NOMO-1 (cell line): ENCODE data around the gene INCA1.
A peak's percentile ranks its signal among the peaks of the same experiment; 100 is the strongest.

ENCODE experiments used
- DNase-seq, 2 experiments: peaks; one replicate each; lab custom pipeline; 2025; ENCODE audit not compliant: unreplicated experiment in 2 of 2; lab: John Stamatoyannopoulos, UW

INCA1 gene

DNA sequence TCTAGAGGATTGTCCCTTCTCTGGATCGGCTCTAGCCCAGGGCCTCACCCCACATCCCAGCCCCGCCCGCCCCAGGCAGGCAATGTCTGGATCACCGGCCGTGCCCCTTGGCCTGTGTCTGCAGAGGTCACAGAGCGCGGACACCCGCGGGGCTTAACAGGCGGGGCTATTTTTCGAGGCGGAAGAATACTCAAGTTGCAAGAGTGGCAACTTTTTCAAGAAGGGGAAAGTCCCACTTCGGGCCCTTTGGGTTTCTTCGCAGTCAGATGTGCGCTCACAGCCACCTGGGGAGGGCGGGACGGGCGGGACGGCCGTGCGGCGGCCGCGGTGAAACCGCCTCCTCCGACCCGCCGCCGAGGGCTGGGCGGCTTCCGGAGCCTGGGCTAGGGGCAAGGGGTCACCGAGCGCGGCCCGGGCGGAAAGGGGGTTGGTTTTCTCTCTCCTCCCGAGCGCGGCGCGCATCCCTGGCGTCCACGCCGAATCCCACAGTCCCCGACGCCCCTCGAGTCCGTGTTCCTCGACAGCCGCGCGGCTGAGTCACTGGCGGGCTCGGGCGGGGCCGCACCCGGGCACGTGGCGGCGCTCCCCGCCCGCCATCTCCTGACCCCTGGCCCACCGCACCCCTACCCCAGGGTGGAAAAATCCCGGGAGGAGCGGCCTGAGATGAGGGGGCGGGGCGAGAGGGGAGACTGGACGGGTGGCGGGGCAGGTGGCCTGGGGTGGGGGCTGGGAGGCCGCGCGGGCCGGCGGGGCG, 47.8 kb downstream of the INCA1 start:
- peak; percentile 62 to 75 for DNase-seq

DNA sequence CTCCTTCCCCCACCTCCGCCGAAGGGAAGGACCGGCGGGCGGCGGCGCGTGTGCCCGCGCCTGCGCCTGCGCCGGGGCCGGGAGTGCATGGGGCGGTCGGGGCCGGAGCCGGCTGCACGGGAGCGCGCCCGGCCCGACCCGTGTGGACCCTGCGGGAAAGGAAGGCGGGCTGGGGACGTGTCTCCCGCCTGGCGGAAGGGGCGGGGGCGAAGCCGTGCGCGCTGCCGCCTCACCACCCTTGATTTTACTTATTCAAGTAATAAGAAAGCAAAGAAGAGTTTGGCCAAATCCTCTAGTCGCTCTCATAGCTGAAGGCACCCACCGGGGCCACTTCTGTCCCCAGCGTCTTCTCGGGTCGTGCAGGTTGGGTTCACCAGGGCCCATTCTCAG, 48.4 kb downstream of the INCA1 start:
- peak; percentile 88 to 90 for DNase-seq

- DNase-seq: peak; percentile 93 to 97
These were observed 49.0 kb downstream of the INCA1 start, which contains the start of gene PFN1 for GRCh38 chr17:4948166-4948930. TSS of gene PFN1 (minus strand) at chr17:4948530. CDS start at chr17:4948394, 136 bp downstream.

- peak in 1 of 2 experiments; percentile 45 for DNase-seq
These were observed 49.7 kb downstream of the INCA1 start for GRCh38 chr17:4947411-4948165.

- DNase-seq: peak; percentile 30 to 35
These were observed 50.3 kb downstream of the INCA1 start for GRCh38 chr17:4947010-4947410.

- DNase-seq: peak in 1 of 2 experiments; percentile 15
These were observed 50.9 kb downstream of the INCA1 start for GRCh38 chr17:4946312-4946976.

DNA sequence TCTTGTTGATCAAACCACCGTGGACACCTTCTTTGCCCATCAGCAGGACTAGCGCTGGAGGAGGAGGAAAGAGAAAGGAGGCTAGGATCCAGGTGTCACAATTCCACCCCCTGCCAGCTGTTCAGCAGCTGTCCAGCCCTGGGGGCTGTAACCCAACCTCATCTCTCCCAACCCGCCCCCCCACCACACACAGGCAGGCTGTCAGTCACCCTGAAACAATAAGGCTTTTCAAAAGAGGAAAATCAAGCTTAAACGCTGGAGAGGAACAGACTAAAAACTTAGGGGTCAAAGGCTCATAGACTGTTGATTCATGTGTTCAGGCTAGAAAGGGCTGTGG, 51.4 kb downstream of the INCA1 start:
- no peak for DNase-seq

DNA sequence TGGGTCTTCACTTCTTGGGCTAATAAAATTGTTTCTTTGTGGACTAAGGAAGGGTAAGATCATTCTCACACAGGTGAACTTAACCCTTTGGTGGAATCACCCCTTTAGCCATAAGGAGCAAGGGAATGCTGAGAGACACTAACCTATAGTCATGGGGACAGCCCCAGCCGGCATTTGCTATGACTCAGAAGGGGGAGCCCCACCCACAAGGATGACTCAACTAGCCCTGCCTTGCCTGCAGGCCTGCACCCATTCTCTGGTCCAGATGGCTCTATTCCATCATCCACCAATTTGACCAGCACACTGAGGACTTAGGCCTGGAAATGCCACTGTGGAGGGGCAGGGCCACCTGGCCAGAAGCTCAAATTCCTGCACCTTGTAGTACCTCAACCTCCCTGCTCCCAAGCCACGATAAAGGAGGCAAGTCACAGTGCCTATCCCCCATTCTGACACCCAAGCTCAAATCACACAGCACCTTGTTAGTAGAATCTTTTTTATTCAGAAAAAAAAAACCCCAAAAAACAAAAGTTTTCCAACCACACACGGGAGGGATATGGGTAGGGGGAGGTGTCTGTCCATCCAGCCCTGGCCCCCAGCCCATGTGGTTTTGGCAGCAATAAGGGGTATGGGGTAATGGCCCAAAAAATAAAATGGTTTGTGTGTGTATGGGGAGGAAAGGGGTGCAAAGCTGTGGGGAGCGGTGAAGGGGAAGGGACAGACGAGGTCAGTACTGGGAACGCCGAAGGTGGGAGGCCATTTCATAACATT, 52.0 kb downstream of the INCA1 start:
- DNase-seq: peak; percentile 79 to 81

GRCh38 chr17:4944554-4945175, 52.7 kb downstream of the INCA1 start:
- no peak for DNase-seq

DNA sequence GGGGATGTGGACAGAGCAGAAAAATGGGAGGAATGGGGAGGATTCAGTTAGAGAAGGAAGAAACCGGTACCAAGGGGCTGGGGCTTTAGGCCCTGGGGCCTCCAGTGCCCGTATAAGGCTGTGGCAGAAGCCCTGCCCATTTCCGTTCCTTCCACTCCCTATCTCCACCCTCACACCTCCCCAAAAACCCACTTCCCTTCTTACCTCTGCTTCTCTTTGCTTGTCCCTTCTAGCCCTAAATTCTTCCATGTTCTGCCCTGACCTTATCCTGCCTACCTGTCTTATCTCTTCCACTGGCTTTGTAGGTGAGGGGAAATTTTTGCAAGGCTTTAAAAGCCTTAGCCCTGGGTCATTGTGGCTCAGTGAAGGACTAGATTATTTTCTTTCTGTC, 53.2 kb downstream of the INCA1 start:
- DNase-seq: peak; percentile 84 to 89

DNA sequence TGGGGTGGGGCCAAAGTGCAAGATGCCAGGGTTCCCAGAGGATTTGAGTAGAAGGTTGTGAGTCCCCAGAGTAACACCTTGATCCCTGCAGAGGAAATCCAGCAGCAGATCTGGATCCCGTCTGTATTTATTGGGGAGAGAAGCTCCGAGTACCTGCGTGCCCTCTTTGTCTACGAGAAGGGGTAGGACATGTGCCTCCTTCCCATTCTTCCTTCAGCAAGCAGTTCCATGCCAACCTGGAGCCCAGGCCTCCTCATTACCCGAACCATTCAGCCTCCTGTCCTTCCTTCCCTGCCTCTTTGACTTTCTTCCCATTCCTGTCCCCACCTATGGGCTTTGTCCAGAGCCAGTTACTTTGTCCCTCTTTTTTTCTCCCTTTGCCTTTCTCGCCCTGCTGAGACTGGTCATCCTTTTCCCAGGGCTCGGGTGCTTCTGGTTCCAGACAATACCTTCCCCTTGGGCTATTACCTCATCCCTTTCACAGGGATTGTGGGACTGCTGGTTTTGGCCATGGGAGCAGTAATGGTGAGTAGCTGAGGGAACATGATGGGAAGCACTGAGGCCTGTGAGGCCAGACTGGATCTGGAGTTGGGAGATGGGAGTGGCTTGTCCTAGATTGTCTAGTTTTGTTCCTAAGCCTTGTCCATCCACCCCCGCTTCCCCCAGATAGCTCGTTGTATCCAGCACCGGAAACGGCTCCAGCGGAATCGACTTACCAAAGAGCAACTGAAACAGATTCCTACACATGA, 54.4 kb downstream of the INCA1 start:
- DNase-seq: no peak

DNA sequence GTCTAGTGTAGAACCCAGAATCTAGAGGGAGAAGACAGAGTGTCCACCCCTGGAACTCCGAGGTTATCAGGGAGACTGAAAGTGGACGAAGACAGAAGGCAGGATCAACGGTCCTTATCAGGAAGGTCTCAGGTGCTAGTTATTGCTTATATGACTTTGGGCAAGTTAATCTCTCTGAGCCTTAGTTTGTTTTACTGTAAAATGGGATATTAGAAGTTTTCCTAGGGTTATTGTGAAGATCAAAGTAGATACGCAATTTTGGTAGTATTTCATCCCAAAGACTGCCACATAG, 56.1 kb downstream of the INCA1 start:
- DNase-seq: no peak

DNA sequence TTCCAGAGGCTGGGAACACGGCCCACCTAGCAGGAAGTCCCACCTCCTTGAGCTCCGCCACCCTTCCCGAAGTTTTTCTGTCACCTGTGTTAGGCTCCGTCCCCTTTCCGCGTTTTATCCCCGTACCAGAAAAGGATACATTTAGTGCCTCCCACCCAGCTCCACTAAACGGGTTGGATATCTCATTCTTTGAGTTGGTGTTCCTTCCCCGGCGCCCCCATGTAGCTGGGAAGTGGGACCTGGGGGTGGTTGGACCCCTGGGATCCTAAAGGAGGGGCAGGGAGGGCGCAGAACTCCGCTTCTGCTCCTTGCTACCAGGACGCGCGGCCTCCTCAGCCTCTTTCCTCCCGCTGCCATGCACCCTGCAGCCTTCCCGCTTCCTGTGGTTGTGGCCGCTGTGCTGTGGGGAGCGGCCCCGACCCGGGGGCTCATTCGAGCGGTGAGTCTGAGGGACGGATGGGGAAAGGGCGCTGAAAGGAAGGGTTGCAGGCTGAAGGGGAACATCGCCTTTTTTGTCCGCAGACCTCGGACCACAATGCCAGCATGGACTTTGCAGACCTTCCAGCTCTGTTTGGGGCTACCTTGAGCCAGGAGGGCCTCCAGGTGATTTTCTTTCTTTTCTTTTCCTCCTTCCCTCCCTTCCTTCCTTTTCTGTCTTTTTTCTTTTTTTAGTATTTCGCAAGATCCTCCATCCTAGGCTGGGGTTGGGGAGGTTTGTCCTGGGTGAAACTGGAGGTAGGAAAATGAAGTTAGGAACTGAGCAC, 56.6 kb downstream of the INCA1 start:
- no peak for DNase-seq

GRCh38 chr17:4939796-4940554, 57.3 kb downstream of the INCA1 start, which contains the start of the genes RNF167 and SLC25A11:
TSS of gene RNF167 (plus strand) at chr17:4940268. CDS start at chr17:4940910, 642 bp downstream.
TSS of gene SLC25A11 (minus strand) at chr17:4940046. CDS start at chr17:4939910, 136 bp downstream.
- DNase-seq: peak; percentile 99

DNA sequence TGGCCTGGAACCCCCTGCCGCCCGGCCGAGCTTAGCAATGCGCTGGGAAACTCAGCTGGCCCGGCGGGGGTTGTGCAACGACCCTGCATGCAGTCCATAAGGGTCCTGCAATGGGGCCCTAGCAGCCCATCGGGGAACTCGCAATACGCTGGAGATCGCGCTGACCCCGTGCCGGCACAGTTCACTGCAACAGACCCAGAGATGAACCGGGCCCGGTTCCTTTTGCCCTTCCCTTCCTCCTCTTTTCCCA, 57.9 kb downstream of the INCA1 start:
- no peak for DNase-seq

DNA sequence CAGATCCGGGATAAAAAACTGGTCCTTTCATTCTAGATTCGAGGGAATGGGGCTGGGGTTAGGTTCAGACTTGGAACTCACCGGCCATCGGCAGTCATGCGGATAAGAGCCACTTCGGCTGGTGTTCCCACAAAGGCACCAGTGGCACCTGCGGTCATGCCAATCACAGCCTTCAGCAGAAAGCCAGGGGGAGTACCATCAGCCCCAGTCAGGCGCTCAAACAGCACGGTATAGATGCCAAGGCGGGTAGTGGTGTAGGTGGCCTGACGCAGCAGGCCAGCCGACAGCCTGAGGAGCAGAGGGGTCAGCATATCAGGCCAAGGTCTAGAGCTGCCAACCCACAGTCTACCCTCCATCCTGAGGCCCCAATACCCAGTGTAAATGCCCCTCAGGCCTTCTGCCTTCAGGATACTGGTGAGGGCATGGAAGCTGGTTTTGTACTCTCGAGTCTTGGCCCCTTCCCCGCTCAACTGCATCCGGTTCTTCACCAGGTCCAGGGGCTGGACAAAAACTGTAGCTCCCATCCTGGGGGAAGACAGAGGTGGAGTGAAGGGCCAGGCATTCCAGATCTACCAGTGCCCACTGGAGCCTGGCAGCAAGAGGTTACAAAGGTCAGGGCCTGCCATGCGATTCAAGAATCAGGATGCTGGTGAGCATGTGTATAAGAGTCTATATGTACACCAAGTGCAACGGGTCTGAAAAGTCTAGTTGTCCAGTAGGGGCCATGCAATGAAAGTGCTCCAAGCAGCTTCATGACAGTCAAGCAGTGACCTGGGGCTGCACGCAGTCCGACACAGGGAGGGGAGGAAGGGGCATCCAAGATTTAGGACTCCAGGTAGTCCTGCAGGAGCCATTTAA, 58.4 kb downstream of the INCA1 start:
- DNase-seq: peak in 1 of 2 experiments; percentile 12
